EL (cell line): ENCODE data around the gene POLR3GL.
"Not testable (repeated sequence)": the region's sequence is repeated elsewhere in the genome, so short reads cannot be mapped to it uniquely, and the experiment has no call there.

Source experiments
- DNase-seq: peaks from one replicate; pipeline ENCODE4 v3.0.0-alpha.2; 2016

POLR3GL gene

GRCh38 chr1:146021622-146022402, 57.3 kb downstream of the POLR3GL start, which contains the start of gene HJV:
Gene HJV (minus strand): TSS chr1:146021735. CDS start chr1:146020231, 1,504 bp downstream.
- no peak for DNase-seq

GRCh38 chr1:146022403-146023127, 58.1 kb downstream of the POLR3GL start:
- no peak for DNase-seq

GRCh38 chr1:146025787-146026495, 61.5 kb downstream of the POLR3GL start:
- not testable (repeated sequence) for DNase-seq

GRCh38 chr1:146026650-146027049, 62.2 kb downstream of the POLR3GL start:
- not testable (repeated sequence) for DNase-seq
